Fibroblast of lung (primary cell): ENCODE measurements around the gene CRTAC1. TPM values are rescaled to one million over a fixed set of nuclear protein-coding genes. Genes with fewer than 3 reads are reported as not detected.

Experiments used
- DNase-seq, 2 donors: peaks; one replicate each; pipeline versions ENCODE4 v3.0.0 to v3.0.0-alpha.2; 2010; ENCODE audit warnings: low read depth in 2 of 2
- H2AFZ ChIP-seq: 2 replicates; pipeline ENCODE4 v1.5.1; 2012; ENCODE audit warnings: low read length, control low read depth, inconsistent platforms
- H3K27ac ChIP-seq: 2 replicates; pipeline ENCODE4 v1.5.1; 2011; ENCODE audit warnings: low read length, control low read depth; ENCODE audit not compliant: insufficient read depth
- H3K27me3 ChIP-seq: 2 replicates; pipeline ENCODE4 v1.5.1; 2011; ENCODE audit warnings: mild to moderate bottlenecking, low read length; ENCODE audit not compliant: control insufficient read depth, insufficient read depth
- H3K36me3 ChIP-seq: 2 replicates; pipeline ENCODE4 v1.5.1; 2011; ENCODE audit warnings: low read length; ENCODE audit not compliant: control insufficient read depth, insufficient read depth
- H3K4me1 ChIP-seq: 2 replicates; pipeline ENCODE4 v1.5.1; 2011; ENCODE audit warnings: low read length; ENCODE audit not compliant: control insufficient read depth, insufficient read depth; ENCODE audit errors: extremely low read depth
- H3K4me2 ChIP-seq: 2 replicates; pipeline ENCODE4 v1.5.1; 2011; ENCODE audit warnings: low read length, control low read depth; ENCODE audit not compliant: insufficient read depth; ENCODE audit errors: extremely low read depth
- H3K4me3 ChIP-seq, 4 experiments: fragments of 200-600 bp in 1 of 4; sonication (generic) in 1 of 4; replicated peaks in 1 of 4; 2 replicates each; pipeline ENCODE4 v1.5.1; 2011 to 2016; ENCODE audit warnings: low read length in 4 of 4, low read depth in 3 of 4, mild to moderate bottlenecking in 3 of 4, control low read depth in 2 of 4, inconsistent platforms in 1 of 4, mixed read lengths in 1 of 4; ENCODE audit not compliant: insufficient read depth in 1 of 4; ENCODE audit errors: control extremely low read depth in 1 of 4
- H3K79me2 ChIP-seq: 2 replicates; pipeline ENCODE4 v1.5.1; 2012; ENCODE audit warnings: mild to moderate bottlenecking, low read length, inconsistent platforms; ENCODE audit not compliant: control insufficient read depth, insufficient read depth
- H3K9ac ChIP-seq: 2 replicates; pipeline ENCODE4 v1.5.1; 2011; ENCODE audit warnings: mild to moderate bottlenecking, low read length, control low read depth; ENCODE audit not compliant: insufficient read depth
- H3K9me3 ChIP-seq: 2 replicates; pipeline ENCODE4 v1.5.1; 2012; ENCODE audit warnings: low read depth, low read length; ENCODE audit not compliant: control insufficient read depth, insufficient read depth
- H4K20me1 ChIP-seq: 2 replicates; pipeline ENCODE4 v1.5.1; 2011; ENCODE audit warnings: low read length; ENCODE audit not compliant: control insufficient read depth, insufficient read depth; ENCODE audit errors: extremely low read depth
- CTCF ChIP-seq, 2 donors: IDR thresholded peaks in 1 of 2; conservative IDR thresholded peaks in 1 of 2; 1 replicate in 1 of 2; 2 replicates in 1 of 2; pipeline ENCODE4 v1.5.1; 2011 to 2012; ENCODE audit warnings: low read length in 2 of 2, control low read depth in 1 of 2, inconsistent platforms in 1 of 2, low read depth in 1 of 2, mild to moderate bottlenecking in 1 of 2
- EZH2 ChIP-seq: IDR thresholded peaks from 2 replicates; pipeline ENCODE4 v1.5.1; 2012; ENCODE audit warnings: low read length, control low read depth, mild to moderate bottlenecking; ENCODE audit errors: missing control alignments
- polyA plus RNA-seq, 2 donors: library from polyadenylated mRNA; depleted of rRNA in 1 of 2; stranded (reverse) in 1 of 2; unstranded in 1 of 2; fragments of >200 nt; gene quantifications; 2 replicates each; pipeline ENCODE4 v1.2.1, GENCODE V29; 2011 to 2012; ENCODE audit warnings: missing spikeins in 1 of 2
- total RNA-seq: library from RNA; depleted of rRNA; stranded (reverse); fragments of >200 nt; gene quantifications from 2 replicates; pipeline ENCODE4 v1.2.1, GENCODE V29; 2014

CRTAC1 gene
- total and polyA plus RNA-seq, 2 donors (not counting 1 experiment from before 2014, with no cell fraction given), result not detected

- no peak overlapping the region for H3K9ac ChIP-seq
- H3K36me3 ChIP-seq, result no peaks in the 10 kb centered on the region
- no peaks in the 10 kb centered on the region for H3K79me2 ChIP-seq
- H3K4me2 ChIP-seq, result no peak overlapping the region
- H4K20me1 ChIP-seq, result no peaks in the 10 kb centered on the region
- no peak overlapping the region for H2AFZ ChIP-seq
- no peaks in the 10 kb centered on the region for H3K27me3 ChIP-seq
- no peaks in the 10 kb centered on the region for H3K4me1 ChIP-seq
- H3K4me3 ChIP-seq, result no peak overlapping the region
- no peak for DNase-seq
- TF ChIP-seq EZH2 (no peak), CTCF (conservative IDR thresholded peaks at IDR 0.05 in 1 of 2, IDR thresholded peaks at IDR 0.05 in 1 of 2; ENCODE audit: low read depth in 1 of 2, low read length in 2 of 2) (no peak)
- H3K27ac ChIP-seq, result no peak overlapping the region
- H3K9me3 ChIP-seq, result no peaks in the 10 kb centered on the region
Measured at GRCh38 chr10:97920865-97921264, 109.6 kb downstream of the CRTAC1 start.

GRCh38 chr10:97919012-97919411 is 111.4 kb downstream of the CRTAC1 start:
- no peaks in the 10 kb centered on the region for H3K9me3 ChIP-seq
- DNase-seq, result no peak
- no peak overlapping the region for H3K27ac ChIP-seq
- no peak for TF ChIP-seq CTCF (conservative IDR thresholded peaks at IDR 0.05 in 1 of 2, IDR thresholded peaks at IDR 0.05 in 1 of 2; ENCODE audit: low read depth in 1 of 2, low read length in 2 of 2)
- no peak overlapping the region for H2AFZ ChIP-seq
- no peaks in the 10 kb centered on the region for H3K4me1 ChIP-seq
- H3K4me3 ChIP-seq, result no peak overlapping the region
- no peaks in the 10 kb centered on the region for H4K20me1 ChIP-seq
- no peak overlapping the region for H3K9ac ChIP-seq
- no peak overlapping the region for H3K4me2 ChIP-seq
- H3K36me3 ChIP-seq, result no peaks in the 10 kb centered on the region
- H3K27me3 ChIP-seq, result no peaks in the 10 kb centered on the region
- H3K79me2 ChIP-seq, result no peaks in the 10 kb centered on the region

GRCh38 chr10:97916586-97916985 is 113.8 kb downstream of the CRTAC1 start:
- no peaks in the 10 kb centered on the region for H4K20me1 ChIP-seq
- H3K27ac ChIP-seq, result no peak overlapping the region
- H3K79me2 ChIP-seq, result no peaks in the 10 kb centered on the region
- DNase-seq, result no peak
- H3K9ac ChIP-seq, result no peak overlapping the region
- H3K36me3 ChIP-seq, result no peaks in the 10 kb centered on the region
- no peak overlapping the region for H2AFZ ChIP-seq
- H3K27me3 ChIP-seq, result peaks cover 3% of the 10 kb centered on the region
- H3K4me3 ChIP-seq, result no peak overlapping the region
- H3K4me2 ChIP-seq, result no peak overlapping the region
- TF ChIP-seq CTCF (conservative IDR thresholded peaks at IDR 0.05 in 1 of 2, IDR thresholded peaks at IDR 0.05 in 1 of 2; ENCODE audit: low read depth in 1 of 2, low read length in 2 of 2) (no peak), EZH2 (no peak)
- H3K9me3 ChIP-seq, result no peaks in the 10 kb centered on the region
- no peaks in the 10 kb centered on the region for H3K4me1 ChIP-seq
